IMR-90 (cell line): Measurements from ENCODE around the gene LRPPRC.

ENCODE experiments used
- CTCF ChIP-seq: conservative IDR thresholded peaks from 2 replicates; pipeline ENCODE4 v1.5.1; 2012; ENCODE audit warnings: mild to moderate bottlenecking, low read depth, low read length, improper control_type of control experiment
- POLR2A ChIP-seq: IDR thresholded peaks from 2 replicates; pipeline ENCODE4 v1.6.1; 2012; ENCODE audit warnings: mild to moderate bottlenecking, low read depth, low read length

GRCh38 chr2:43880952-43881351 lies 114.8 kb downstream of the LRPPRC start:
- no peak for TF ChIP-seq CTCF
- no peak for TF ChIP-seq POLR2A
